ENCODE results near the gene ILK. TPM values are rescaled to one million over a fixed set of nuclear protein-coding genes. Genes with fewer than 3 reads are reported as not detected.

Gene ILK
- total and polyA plus RNA-seq, 5 donors from 2014 or later = 62.9 to 141 (median 99.3) TPM

- Mint-ChIP-seq H3K27me3 (no peaks in the 10 kb centered on the region), H3K4me3 (no peak overlapping the region), H3K4me1 (peaks cover 15 to 38% (median 18%) of the 10 kb centered on the region in 4 donors), H3K36me3 (peaks cover 21% of the 10 kb centered on the region), H3K9me3 (no peaks in the 10 kb centered on the region), H3K27ac (peak overlapping the region in 1 of 3 donors; percentile 82)
- Histone ChIP-seq H3K27ac (ENCODE audit: insufficient read depth, low read length, poor library complexity, severe bottlenecking) (peak overlapping the region; percentile 73), H3K36me3 (ENCODE audit: control insufficient read depth, insufficient read depth, low read length) (peaks cover 39% of the 10 kb centered on the region), H3K4me1 (ENCODE audit: control insufficient read depth, insufficient read depth, low read length, poor library complexity, severe bottlenecking) (peaks cover 55% of the 10 kb centered on the region), H3K4me3 (ENCODE audit: low read depth, low read length) (peak overlapping the region; percentile 91), H3K9me3 (ENCODE audit: control insufficient read depth in 2 of 2, low read length in 2 of 2) (no peaks in the 10 kb centered on the region), H3K27me3 (ENCODE audit: control insufficient read depth, insufficient read depth, low read length) (no peaks in the 10 kb centered on the region)
- ATAC-seq (ENCODE audit: low read depth in 2 of 2) (no peak), DNase-seq (no peak)
Observed at GRCh38 chr11:6602096-6602940, 1.3 kb upstream of the ILK start.

- Histone ChIP-seq H3K4me1 (ENCODE audit: control insufficient read depth, insufficient read depth, low read length, poor library complexity, severe bottlenecking) (peaks cover 71% of the 10 kb centered on the region), H3K9me3 (ENCODE audit: control insufficient read depth in 2 of 2, low read length in 2 of 2) (no peaks in the 10 kb centered on the region), H3K36me3 (ENCODE audit: control insufficient read depth, insufficient read depth, low read length) (peaks cover 43% of the 10 kb centered on the region), H3K27ac (ENCODE audit: insufficient read depth, low read length, poor library complexity, severe bottlenecking) (peak overlapping the region; percentile 73), H3K4me3 (ENCODE audit: low read depth, low read length) (peak overlapping the region; percentile 89), H3K27me3 (ENCODE audit: control insufficient read depth, insufficient read depth, low read length) (no peaks in the 10 kb centered on the region)
- peak; percentile 71 to 72 for ATAC-seq (ENCODE audit: low read depth in 2 of 2)
- peak; percentile 32 to 75 (median 68) for DNase-seq
- Mint-ChIP-seq H3K27me3 (no peaks in the 10 kb centered on the region), H3K4me3 (no peak overlapping the region), H3K4me1 (peaks cover 8 to 39% (median 14%) of the 10 kb centered on the region in 4 donors), H3K36me3 (peaks cover 11% of the 10 kb centered on the region), H3K27ac (no peak overlapping the region), H3K9me3 (no peaks in the 10 kb centered on the region)
Observed at GRCh38 chr11:6604081-6604626, 580 bp downstream of the ILK start.

GRCh38 chr11:6604790-6605189, 1.2 kb downstream of the ILK start:
- no peak overlapping the region for H3K27ac Mint-ChIP-seq
- no peaks in the 10 kb centered on the region for H3K27me3 ChIP-seq (ENCODE audit: control insufficient read depth, insufficient read depth, low read length)
- H3K36me3 Mint-ChIP-seq = peaks cover 11% of the 10 kb centered on the region
- no peak for ATAC-seq (ENCODE audit: low read depth in 2 of 2)
- H3K4me3 Mint-ChIP-seq = no peak overlapping the region
- H3K9me3 Mint-ChIP-seq = no peaks in the 10 kb centered on the region
- H3K36me3 ChIP-seq (ENCODE audit: control insufficient read depth, insufficient read depth, low read length) = peaks cover 43% of the 10 kb centered on the region
- H3K27me3 Mint-ChIP-seq = no peaks in the 10 kb centered on the region
- H3K4me1 ChIP-seq (ENCODE audit: control insufficient read depth, insufficient read depth, low read length, poor library complexity, severe bottlenecking) = peaks cover 71% of the 10 kb centered on the region
- peak overlapping the region; percentile 89 for H3K4me3 ChIP-seq (ENCODE audit: low read depth, low read length)
- no peaks in the 10 kb centered on the region for H3K9me3 ChIP-seq (ENCODE audit: control insufficient read depth in 2 of 2, low read length in 2 of 2)
- DNase-seq = no peak
- H3K4me1 Mint-ChIP-seq = peaks cover 8 to 36% (median 14%) of the 10 kb centered on the region in 4 donors
- peak overlapping the region; percentile 75 for H3K27ac ChIP-seq (ENCODE audit: insufficient read depth, low read length, poor library complexity, severe bottlenecking)

GRCh38 chr11:6606471-6607189, 3.1 kb downstream of the ILK start:
- Mint-ChIP-seq H3K9me3 (no peaks in the 10 kb centered on the region), H3K4me3 (peak overlapping the region in 3 of 4 donors; percentile 15 to 88 (median 44)), H3K36me3 (peaks cover 24% of the 10 kb centered on the region), H3K27ac (peak overlapping the region; percentile 80 to 98 (median 83)), H3K4me1 (peaks cover 8 to 43% (median 30%) of the 10 kb centered on the region in 4 donors), H3K27me3 (no peaks in the 10 kb centered on the region)
- H3K27me3 ChIP-seq (ENCODE audit: control insufficient read depth, insufficient read depth, low read length) = no peaks in the 10 kb centered on the region
- ATAC-seq (ENCODE audit: low read depth in 2 of 2) = no peak
- peaks cover 80% of the 10 kb centered on the region for H3K4me1 ChIP-seq (ENCODE audit: control insufficient read depth, insufficient read depth, low read length, poor library complexity, severe bottlenecking)
- peaks cover 38% of the 10 kb centered on the region for H3K36me3 ChIP-seq (ENCODE audit: control insufficient read depth, insufficient read depth, low read length)
- H3K27ac ChIP-seq (ENCODE audit: insufficient read depth, low read length, poor library complexity, severe bottlenecking) = peak overlapping the region; percentile 75
- peak overlapping the region; percentile 62 for H3K4me3 ChIP-seq (ENCODE audit: low read depth, low read length)
- H3K9me3 ChIP-seq (ENCODE audit: control insufficient read depth in 2 of 2, low read length in 2 of 2) = no peaks in the 10 kb centered on the region
- DNase-seq = peak in 2 of 3 donors; percentile 44 to 58

GRCh38 chr11:6607190-6607795, 3.7 kb downstream of the ILK start:
- Mint-ChIP-seq H3K27ac (peak overlapping the region in 2 of 3 donors; percentile 14 to 89), H3K27me3 (no peaks in the 10 kb centered on the region), H3K9me3 (no peaks in the 10 kb centered on the region), H3K4me3 (peak overlapping the region in 3 of 4 donors; percentile 31 to 88 (median 44)), H3K4me1 (peaks cover 8 to 38% (median 30%) of the 10 kb centered on the region in 4 donors), H3K36me3 (peaks cover 21% of the 10 kb centered on the region)
- Histone ChIP-seq H3K27ac (ENCODE audit: insufficient read depth, low read length, poor library complexity, severe bottlenecking) (peak overlapping the region; percentile 75), H3K36me3 (ENCODE audit: control insufficient read depth, insufficient read depth, low read length) (peaks cover 36% of the 10 kb centered on the region), H3K27me3 (ENCODE audit: control insufficient read depth, insufficient read depth, low read length) (no peaks in the 10 kb centered on the region), H3K9me3 (ENCODE audit: control insufficient read depth in 2 of 2, low read length in 2 of 2) (no peaks in the 10 kb centered on the region), H3K4me3 (ENCODE audit: low read depth, low read length) (peak overlapping the region; percentile 54), H3K4me1 (ENCODE audit: control insufficient read depth, insufficient read depth, low read length, poor library complexity, severe bottlenecking) (peaks cover 74% of the 10 kb centered on the region)
- no peak for DNase-seq
- no peak for ATAC-seq (ENCODE audit: low read depth in 2 of 2)

- Histone ChIP-seq H3K9me3 (ENCODE audit: control insufficient read depth in 2 of 2, low read length in 2 of 2) (no peaks in the 10 kb centered on the region), H3K4me3 (ENCODE audit: low read depth, low read length) (peak overlapping the region; percentile 54), H3K36me3 (ENCODE audit: control insufficient read depth, insufficient read depth, low read length) (peaks cover 36% of the 10 kb centered on the region), H3K27ac (ENCODE audit: insufficient read depth, low read length, poor library complexity, severe bottlenecking) (peak overlapping the region; percentile 75), H3K27me3 (ENCODE audit: control insufficient read depth, insufficient read depth, low read length) (no peaks in the 10 kb centered on the region), H3K4me1 (ENCODE audit: control insufficient read depth, insufficient read depth, low read length, poor library complexity, severe bottlenecking) (peaks cover 71% of the 10 kb centered on the region)
- Mint-ChIP-seq H3K9me3 (no peaks in the 10 kb centered on the region), H3K4me1 (peaks cover 8 to 38% (median 30%) of the 10 kb centered on the region in 4 donors), H3K27me3 (no peaks in the 10 kb centered on the region), H3K27ac (peak overlapping the region in 1 of 3 donors; percentile 60), H3K36me3 (peaks cover 21% of the 10 kb centered on the region), H3K4me3 (peak overlapping the region in 1 of 4 donors; percentile 16)
- DNase-seq (no peak), ATAC-seq (ENCODE audit: low read depth in 2 of 2) (no peak)
Observed at GRCh38 chr11:6608011-6608410, 4.4 kb downstream of the ILK start.
